ENCODE measurements around the gene ARHGEF28.

ARHGEF28 gene

GRCh38 chr5:73946278-73946677 is 320.3 kb downstream of the ARHGEF28 start:
- FAIRE-seq, result no peak

- FAIRE-seq, result no peak
These were observed 321.1 kb downstream of the ARHGEF28 start for GRCh38 chr5:73946919-73947602.

GRCh38 chr5:73947906-73948640 is 322.1 kb downstream of the ARHGEF28 start:
- FAIRE-seq, result no peak

GRCh38 chr5:73948720-73949119 is 322.7 kb downstream of the ARHGEF28 start:
- no peak for FAIRE-seq

- no peak for FAIRE-seq
These were observed 324.5 kb downstream of the ARHGEF28 start for GRCh38 chr5:73950441-73950873.

GRCh38 chr5:73950912-73951430 is 325.0 kb downstream of the ARHGEF28 start:
- FAIRE-seq, result no peak

GRCh38 chr5:73952872-73953271 is 326.9 kb downstream of the ARHGEF28 start:
- no peak for FAIRE-seq

- FAIRE-seq, result no peak
These were observed 328.4 kb downstream of the ARHGEF28 start for GRCh38 chr5:73954381-73954780.

- FAIRE-seq, result no peak
These were observed 329.4 kb downstream of the ARHGEF28 start for GRCh38 chr5:73955271-73955846.

- no peak for FAIRE-seq
These were observed 331.5 kb downstream of the ARHGEF28 start for GRCh38 chr5:73957397-73958001.

- no peak for FAIRE-seq
These were observed 332.0 kb downstream of the ARHGEF28 start for GRCh38 chr5:73958037-73958436.

- no peak for FAIRE-seq
These were observed 334.0 kb downstream of the ARHGEF28 start for GRCh38 chr5:73960023-73960422.

- no peak for FAIRE-seq
These were observed 334.4 kb downstream of the ARHGEF28 start for GRCh38 chr5:73960426-73960825.

GRCh38 chr5:73962801-73963425 is 336.9 kb downstream of the ARHGEF28 start:
- FAIRE-seq, result no peak

- no peak for FAIRE-seq
These were observed 338.4 kb downstream of the ARHGEF28 start for GRCh38 chr5:73964352-73964865.

GRCh38 chr5:73966451-73966850 is 340.5 kb downstream of the ARHGEF28 start:
- FAIRE-seq, result no peak

GRCh38 chr5:73967347-73967746 is 341.4 kb downstream of the ARHGEF28 start:
- no peak for FAIRE-seq

GRCh38 chr5:73968246-73968645 is 342.2 kb downstream of the ARHGEF28 start:
- FAIRE-seq, result no peak

GRCh38 chr5:73968729-73969128 is 342.7 kb downstream of the ARHGEF28 start:
- no peak for FAIRE-seq

- FAIRE-seq, result no peak
These were observed 343.4 kb downstream of the ARHGEF28 start for GRCh38 chr5:73969195-73970036.

GRCh38 chr5:73971326-73971725 is 345.3 kb downstream of the ARHGEF28 start:
- FAIRE-seq, result no peak

GRCh38 chr5:73973135-73973534 is 347.1 kb downstream of the ARHGEF28 start:
- no peak for FAIRE-seq

All from A204.1 (cell line).